CD4-positive, alpha-beta T cell treated with Interleukin-6 at 100 ng/mL for 8 hours (primary cell): ENCODE data around the gene ST3GAL3.
"Not testable (repeated sequence)": the region's sequence is repeated elsewhere in the genome, so short reads cannot be mapped to it uniquely, and the experiment has no call there.

Source experiments
- DNase-seq: peaks from one replicate; pipeline ENCODE4 v3.0.0-alpha.2; 2020; ENCODE audit warnings: mixed read lengths, low spot score

ST3GAL3 gene

DNA sequence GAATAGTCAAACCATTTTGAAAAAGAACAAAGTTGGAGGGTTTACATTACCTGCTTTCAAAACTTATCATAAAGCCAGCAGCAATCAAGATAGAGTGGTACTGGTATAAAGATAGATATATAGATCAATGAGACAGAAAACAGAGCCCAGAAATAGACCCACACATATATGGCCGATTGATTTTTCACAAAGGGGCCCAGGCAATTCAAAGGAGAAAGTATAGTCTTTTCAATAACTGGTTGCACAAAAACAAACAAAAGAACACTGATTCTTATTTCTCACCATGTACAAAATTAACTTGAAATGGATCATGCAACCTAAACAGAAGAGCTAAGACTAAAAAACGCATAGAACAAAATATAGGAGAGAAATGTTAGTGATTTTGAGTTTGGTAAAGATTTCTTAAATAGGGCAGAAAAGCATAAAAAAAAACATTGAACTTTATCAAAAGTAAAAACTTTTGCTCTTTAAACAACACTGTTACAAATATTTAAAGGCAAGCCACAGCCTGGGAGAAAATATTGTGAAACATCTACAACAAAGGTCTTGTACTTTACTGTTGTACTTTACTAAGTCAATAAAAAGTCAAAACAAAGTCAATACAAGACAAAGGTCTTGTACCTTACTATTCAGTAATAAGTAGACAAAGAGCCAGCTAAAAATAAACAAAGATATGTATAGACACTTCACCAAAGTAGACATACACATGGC lies 50.2 kb downstream of the ST3GAL3 start:
- no peak for DNase-seq

DNA sequence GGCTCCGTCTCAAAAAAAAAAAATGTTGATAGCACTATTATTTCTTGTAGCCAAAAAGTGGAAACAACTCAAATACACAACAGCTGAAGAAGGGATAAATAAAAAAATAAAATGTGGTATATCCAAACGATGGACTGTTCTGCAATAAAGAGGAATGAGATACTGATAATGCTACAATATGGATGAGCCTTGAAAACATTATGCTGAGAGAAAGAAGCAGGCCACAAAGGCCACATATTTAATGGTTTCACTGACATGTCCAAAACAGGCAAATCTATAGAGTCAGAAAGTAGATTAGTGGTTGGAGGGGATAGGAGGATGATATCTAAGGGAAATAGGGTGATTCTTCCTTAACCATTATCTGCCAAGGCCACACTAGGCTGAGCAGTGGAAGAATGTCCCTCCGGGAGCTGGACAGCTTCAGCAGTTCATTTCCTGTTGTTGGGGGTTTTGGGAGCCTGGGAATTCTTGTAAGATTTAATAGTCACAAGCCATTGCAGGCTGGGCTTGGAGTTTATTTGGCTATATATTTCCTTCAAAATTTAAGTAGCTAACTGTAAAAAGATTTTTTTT lies 53.5 kb downstream of the ST3GAL3 start:
- DNase-seq = no peak

DNA sequence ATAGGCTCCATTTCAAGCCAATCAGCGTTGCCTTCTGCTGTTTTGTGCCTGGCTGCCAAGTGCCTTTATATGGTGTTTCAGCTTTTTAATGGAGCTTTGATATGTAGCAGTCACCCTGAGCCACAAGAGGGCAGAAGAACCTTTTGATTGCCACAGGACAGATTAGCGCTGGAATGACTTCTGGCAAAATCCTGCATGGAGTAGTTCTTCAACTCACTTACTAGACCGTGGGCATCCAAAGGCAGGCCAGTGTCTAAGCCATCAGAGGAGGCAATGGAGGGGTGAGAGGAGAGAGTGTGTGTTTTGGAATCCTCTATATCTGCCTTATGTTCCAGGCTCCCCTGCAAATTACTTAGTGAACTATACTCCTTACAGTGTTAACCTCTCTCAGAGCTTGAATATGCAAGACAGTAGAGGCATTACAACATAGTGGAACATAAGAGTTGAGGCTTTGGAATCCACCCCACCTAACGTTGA lies 56.2 kb downstream of the ST3GAL3 start:
- peak; percentile 39 for DNase-seq

DNA sequence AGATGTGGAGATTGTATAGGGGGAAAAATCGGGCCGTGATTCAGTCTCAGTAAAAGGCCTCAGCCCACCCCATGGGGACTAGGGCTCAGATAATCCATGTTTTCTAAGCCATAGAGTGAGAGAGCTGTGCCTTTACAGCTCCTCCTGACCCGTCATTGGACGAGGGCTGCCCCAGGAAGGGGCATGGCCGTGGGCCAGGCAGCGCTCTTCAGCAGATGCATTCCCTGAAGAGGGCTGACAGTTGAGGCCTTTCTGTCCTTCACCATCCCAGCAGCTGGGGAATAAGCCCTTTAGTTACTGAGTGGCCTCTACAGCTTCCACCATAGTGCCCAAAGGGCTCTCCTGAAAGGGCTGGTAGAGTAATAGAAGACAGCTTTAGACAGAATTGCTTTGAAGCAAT lies 57.2 kb downstream of the ST3GAL3 start:
- DNase-seq = no peak

GRCh38 chr1:43766086-43766784 lies 58.9 kb downstream of the ST3GAL3 start:
- DNase-seq = no peak

GRCh38 chr1:43766818-43767525 lies 59.6 kb downstream of the ST3GAL3 start:
- DNase-seq = no peak

- no peak for DNase-seq
Measured at GRCh38 chr1:43768168-43768567, 60.8 kb downstream of the ST3GAL3 start.

- no peak for DNase-seq
Measured at GRCh38 chr1:43769350-43769908, 62.1 kb downstream of the ST3GAL3 start.

GRCh38 chr1:43770111-43770510 lies 62.8 kb downstream of the ST3GAL3 start:
- no peak for DNase-seq

- DNase-seq = no peak
Measured at GRCh38 chr1:43772978-43773377, 65.6 kb downstream of the ST3GAL3 start.

- no peak for DNase-seq
Measured at GRCh38 chr1:43773821-43774220, 66.5 kb downstream of the ST3GAL3 start.

DNA sequence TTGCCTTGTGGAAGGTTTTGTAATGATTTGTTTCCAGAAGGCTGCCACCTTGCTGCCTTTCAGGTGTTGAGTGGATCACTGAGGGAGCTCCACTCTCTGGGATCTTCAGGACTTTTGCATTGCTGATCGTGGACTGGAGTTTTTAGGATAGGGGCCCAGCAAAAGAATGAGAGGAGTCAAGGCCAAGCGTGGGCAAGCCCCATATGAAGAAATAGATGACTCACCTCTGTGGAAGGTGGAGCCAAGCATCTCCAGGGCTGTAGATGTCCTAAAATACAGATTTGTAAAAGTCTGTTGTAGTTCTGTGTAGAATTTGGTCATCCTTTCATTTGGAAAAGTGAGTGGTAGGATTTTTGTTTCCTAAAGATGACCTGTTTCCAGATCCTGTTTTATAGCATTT lies 67.0 kb downstream of the ST3GAL3 start:
- DNase-seq = no peak

- no peak for DNase-seq
Measured at GRCh38 chr1:43776043-43776761, 68.9 kb downstream of the ST3GAL3 start.

- not testable (repeated sequence) for DNase-seq
Measured at GRCh38 chr1:43777916-43778315, 70.6 kb downstream of the ST3GAL3 start.

GRCh38 chr1:43779266-43779665 lies 71.9 kb downstream of the ST3GAL3 start:
- DNase-seq = no peak

- DNase-seq = no peak
Measured at GRCh38 chr1:43779805-43780403, 72.6 kb downstream of the ST3GAL3 start.

DNA sequence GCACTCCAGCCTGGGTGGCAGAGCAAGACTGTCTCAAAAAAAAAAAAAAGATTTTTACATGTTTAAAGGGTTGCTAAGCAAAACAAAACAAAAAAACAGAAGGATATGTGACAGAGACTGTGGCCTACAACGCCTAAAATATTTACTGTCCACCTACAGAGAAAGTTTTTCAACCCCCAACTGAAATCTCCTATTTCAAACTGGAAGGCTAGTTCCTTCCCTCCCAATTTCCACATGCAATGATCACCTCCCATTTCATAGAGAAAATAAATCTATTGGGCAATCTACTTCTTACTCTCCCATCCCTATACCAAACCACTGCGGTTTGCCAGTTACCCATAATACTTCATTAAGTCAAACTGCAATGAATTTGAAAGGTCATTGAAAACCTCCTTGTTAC lies 74.2 kb downstream of the ST3GAL3 start:
- no peak for DNase-seq

DNA sequence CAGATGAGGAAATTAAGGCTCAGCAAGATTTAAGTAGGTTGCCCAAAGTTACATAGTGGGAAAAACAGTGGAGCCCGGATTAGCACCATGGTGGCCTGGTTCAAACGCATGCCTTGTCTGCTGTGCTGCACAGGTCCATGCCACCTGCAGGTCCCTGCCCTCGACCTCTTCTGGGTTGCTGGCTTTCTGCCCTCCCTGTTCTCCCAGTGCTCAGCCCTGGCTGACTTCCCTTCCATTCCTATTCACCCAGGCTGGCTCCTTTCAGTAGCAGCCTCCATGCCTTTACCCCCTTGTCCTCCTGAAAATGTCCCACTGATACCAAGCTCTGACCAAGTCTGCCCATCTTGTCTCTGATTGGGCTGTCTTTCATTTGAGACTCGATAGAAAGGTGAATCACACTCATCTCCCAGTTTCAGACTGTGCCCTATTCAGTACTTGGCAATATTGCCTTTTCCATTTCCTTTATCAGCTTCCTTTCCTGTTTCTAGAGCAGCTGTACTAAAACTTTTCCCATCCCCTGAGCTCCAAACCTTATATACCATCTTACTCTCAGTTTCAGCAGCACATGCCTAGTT lies 75.8 kb downstream of the ST3GAL3 start:
- DNase-seq = no peak

DNA sequence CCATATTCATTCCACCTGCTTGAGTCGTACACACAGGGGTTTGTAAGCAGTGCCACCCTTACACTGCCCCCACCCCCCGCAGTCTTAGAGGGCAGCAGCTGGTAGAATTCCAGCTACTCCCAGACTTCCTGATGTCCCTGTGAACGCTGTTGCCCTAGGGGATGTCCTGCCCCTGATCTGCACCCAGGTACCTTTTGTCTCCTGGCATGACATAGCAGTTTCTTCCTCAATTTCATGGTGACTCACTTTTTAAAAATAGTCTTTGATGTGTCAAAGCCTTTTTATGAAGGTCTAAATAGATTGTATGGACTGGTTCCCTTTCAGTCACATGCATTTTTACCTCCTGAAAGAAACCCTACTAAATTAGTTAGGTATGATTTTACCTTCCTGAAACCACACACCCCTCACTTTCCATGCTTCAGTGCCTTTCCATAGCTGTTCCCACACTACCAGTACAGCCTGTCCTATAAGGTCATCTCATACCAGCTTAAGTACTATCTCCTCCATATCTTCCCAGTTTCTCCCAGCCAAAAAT lies 76.4 kb downstream of the ST3GAL3 start:
- no peak for DNase-seq

DNA sequence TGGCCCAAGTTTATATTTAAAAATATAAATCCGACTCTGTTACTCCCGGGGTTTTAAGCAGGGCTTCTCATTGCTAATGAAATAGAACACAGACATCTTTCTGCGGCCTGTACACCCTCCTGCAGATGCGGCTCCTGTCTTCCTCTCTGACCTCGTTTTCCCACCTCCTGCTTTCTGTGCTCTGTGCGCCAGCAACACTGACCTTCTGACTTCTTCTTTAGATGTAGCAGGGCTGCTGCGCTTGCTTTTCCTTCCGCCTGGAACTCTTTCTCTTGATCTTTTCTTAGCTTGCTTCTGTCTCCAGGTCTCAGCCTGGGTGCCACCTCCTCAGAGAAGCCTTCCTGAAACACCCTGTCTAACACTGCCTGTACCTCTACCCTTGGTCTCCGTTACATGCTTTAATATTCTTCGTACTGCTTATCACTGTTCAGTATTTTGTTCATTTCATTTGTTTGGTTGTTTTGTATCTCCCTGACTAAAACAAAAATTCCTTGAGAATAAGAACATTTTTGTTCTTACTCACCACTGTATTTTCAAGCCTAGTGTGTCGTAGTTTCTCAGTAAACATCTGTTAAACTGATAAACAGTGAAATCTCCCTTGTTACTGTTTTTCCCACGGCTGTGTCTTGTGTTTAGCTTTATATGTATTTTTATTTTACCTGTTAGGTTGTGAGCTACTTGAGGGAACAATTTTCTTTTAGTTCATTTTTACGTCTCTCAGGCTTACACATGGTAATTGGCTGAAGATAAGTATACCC lies 79.0 kb downstream of the ST3GAL3 start:
- no peak for DNase-seq
